Keratinocyte (primary cell): ENCODE results near the gene HOMER3. TPM values are rescaled to one million over a fixed set of nuclear protein-coding genes. Genes with fewer than 3 reads are reported as not detected.

Source experiments
- DNase-seq: peaks from one replicate; pipeline ENCODE4 v3.0.0-alpha.2; 2011; ENCODE audit warnings: low read depth, missing footprints, low spot score
- FAIRE-seq: peaks from 2 replicates; lab custom pipeline; 2011; peaks lifted over from hg19 to GRCh38; lab: Jason Lieb, UNC
- H2AFZ ChIP-seq: 2 replicates; pipeline ENCODE4 v1.6.0; 2012; ENCODE audit warnings: low read length, control low read depth, inconsistent platforms; ENCODE audit not compliant: control insufficient read depth
- H3K27ac ChIP-seq: 2 replicates; pipeline ENCODE4 v1.5.1; 2011; ENCODE audit warnings: low read length; ENCODE audit not compliant: control insufficient read depth, insufficient read depth
- H3K27me3 ChIP-seq: 3 replicates; pipeline ENCODE4 v1.6.0; 2011; ENCODE audit warnings: low read length; ENCODE audit not compliant: control insufficient read depth, insufficient read depth; ENCODE audit errors: extremely low read depth
- H3K36me3 ChIP-seq, 2 experiments: 2 replicates in 1 of 2; 3 replicates in 1 of 2; pipeline ENCODE4 v1.5.1; 2011; ENCODE audit warnings: low read length in 2 of 2, mild to moderate bottlenecking in 1 of 2; ENCODE audit not compliant: control insufficient read depth in 2 of 2, insufficient read depth in 2 of 2; ENCODE audit errors: extremely low read depth in 1 of 2
- H3K4me1 ChIP-seq: 3 replicates; pipeline ENCODE4 v1.5.1; 2011; ENCODE audit warnings: low read length; ENCODE audit not compliant: control insufficient read depth, insufficient read depth; ENCODE audit errors: extremely low read depth
- H3K4me2 ChIP-seq: 3 replicates; pipeline ENCODE4 v1.6.0; 2011; ENCODE audit warnings: low read depth, low read length; ENCODE audit not compliant: control insufficient read depth, insufficient read depth; ENCODE audit errors: extremely low read depth
- H3K4me3 ChIP-seq, 3 experiments: fragments of 200-600 bp in 1 of 3; sonication (generic) in 1 of 3; 2 replicates in 2 of 3; 3 replicates in 1 of 3; pipeline ENCODE4 v1.5.1; 2011 to 2016; ENCODE audit warnings: low read length in 3 of 3, mild to moderate bottlenecking in 3 of 3, control low read depth in 2 of 3, inconsistent platforms in 1 of 3, low read depth in 1 of 3, mixed read lengths in 1 of 3, mixed run types in 1 of 3, moderate library complexity in 1 of 3; ENCODE audit not compliant: control insufficient read depth in 2 of 3, insufficient read depth in 2 of 3; ENCODE audit errors: extremely low read depth in 1 of 3
- H3K79me2 ChIP-seq: 2 replicates; pipeline ENCODE4 v1.6.0; 2012; ENCODE audit warnings: low read length; ENCODE audit not compliant: control insufficient read depth, insufficient read depth
- H3K9ac ChIP-seq: 3 replicates; pipeline ENCODE4 v1.6.0; 2011; ENCODE audit warnings: low read length; ENCODE audit not compliant: control insufficient read depth, insufficient read depth; ENCODE audit errors: extremely low read depth
- H3K9me1 ChIP-seq: 3 replicates; pipeline ENCODE4 v1.6.0; 2011; ENCODE audit warnings: low read length; ENCODE audit not compliant: control insufficient read depth, insufficient read depth; ENCODE audit errors: extremely low read depth
- H3K9me3 ChIP-seq: 2 replicates; pipeline ENCODE4 v1.5.1; 2012; ENCODE audit warnings: low read depth, low read length; ENCODE audit not compliant: control insufficient read depth
- H4K20me1 ChIP-seq: 3 replicates; pipeline ENCODE4 v1.6.0; 2011; ENCODE audit warnings: low read length; ENCODE audit not compliant: control insufficient read depth, insufficient read depth; ENCODE audit errors: extremely low read depth
- EZH2 ChIP-seq: IDR thresholded peaks from one replicate; pipeline ENCODE4 v1.6.1; 2012; ENCODE audit warnings: inconsistent platforms, mild to moderate bottlenecking, low read length, moderate library complexity
- dilution Hi-C: fragments of 300-500 bp; cut with MboI; formaldehyde crosslinking; loops from one replicate; pipeline ENCODE4 v1.7.0; 2020; ENCODE audit warnings: low sequenced_read_pairs; ENCODE audit not compliant: extremely low pct_ligation_motif_present
- polyA plus RNA-seq, 5 experiments: library from polyadenylated mRNA; depleted of rRNA in 3 of 5; stranded (reverse) in 3 of 5; stranded (forward) in 1 of 5; unstranded in 1 of 5; fragments of >200 nt; gene quantifications; 1 replicate in 1 of 5; 2 replicates in 3 of 5; 3 replicates in 1 of 5; pipeline versions ENCODE4 v1.2.1 to v1.2.3, GENCODE V29; 2011 to 2012; ENCODE audit warnings: missing spikeins in 2 of 5, low read depth in 1 of 5, low replicate concordance in 1 of 5
- TF ChIP-seq, protein P1 (sequence below), 3 experiments: IDR thresholded peaks in 1 of 3; conservative IDR thresholded peaks in 1 of 3; optimal IDR thresholded peaks in 1 of 3; 2 replicates in 2 of 3; 3 replicates in 1 of 3; pipeline versions ENCODE3 to v1.5.1; 2011; ENCODE audit warnings: low read length in 3 of 3, mild to moderate bottlenecking in 3 of 3, moderate library complexity in 2 of 3, control low read depth in 1 of 3, inconsistent platforms in 1 of 3; ENCODE audit not compliant: insufficient read depth in 2 of 3; ENCODE audit errors: extremely low read depth in 1 of 3

HOMER3 gene
- polyA plus RNA-seq, 1 donor (not counting 4 experiments of a cell fraction or from before 2014, with no cell fraction given), result 119 TPM

DNA sequence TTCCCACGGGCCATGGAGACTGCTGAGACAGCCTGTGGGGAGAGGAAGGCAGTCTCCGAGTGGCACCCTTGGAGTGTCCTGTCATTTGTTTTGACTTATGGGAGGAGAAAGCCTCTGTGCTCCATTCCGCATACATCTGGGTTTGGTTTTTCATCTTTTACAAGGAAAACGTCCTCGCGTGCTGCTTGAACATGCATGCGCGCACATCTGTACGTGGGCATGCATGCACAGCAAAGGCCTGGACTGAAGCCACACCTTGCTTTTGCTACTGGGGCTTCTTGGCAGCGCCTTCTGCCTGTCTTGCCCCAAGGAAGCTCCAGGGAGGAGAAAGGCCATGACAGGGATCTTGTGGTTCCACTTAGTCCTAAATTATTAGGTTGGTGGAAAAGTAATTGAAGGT, 48.3 kb upstream of the HOMER3 start:
- DNase-seq, result no peak
- H3K9me1 ChIP-seq, result no peaks in the 10 kb centered on the region
- H3K4me2 ChIP-seq, result no peak overlapping the region
- no peak overlapping the region for H3K4me3 ChIP-seq
- H3K27ac ChIP-seq, result no peak overlapping the region
- H2AFZ ChIP-seq, result no peak overlapping the region
- H4K20me1 ChIP-seq, result no peaks in the 10 kb centered on the region
- H3K9ac ChIP-seq, result no peak overlapping the region
- dilution Hi-C loops, result no loop called here
- no peaks in the 10 kb centered on the region for H3K9me3 ChIP-seq
- no peaks in the 10 kb centered on the region for H3K79me2 ChIP-seq
- H3K4me1 ChIP-seq, result peaks cover 3% of the 10 kb centered on the region
- H3K36me3 ChIP-seq, result peaks cover 8 to 17% of the 10 kb centered on the region in 2 experiments
- no peaks in the 10 kb centered on the region for H3K27me3 ChIP-seq
- TF ChIP-seq, protein P1, sequence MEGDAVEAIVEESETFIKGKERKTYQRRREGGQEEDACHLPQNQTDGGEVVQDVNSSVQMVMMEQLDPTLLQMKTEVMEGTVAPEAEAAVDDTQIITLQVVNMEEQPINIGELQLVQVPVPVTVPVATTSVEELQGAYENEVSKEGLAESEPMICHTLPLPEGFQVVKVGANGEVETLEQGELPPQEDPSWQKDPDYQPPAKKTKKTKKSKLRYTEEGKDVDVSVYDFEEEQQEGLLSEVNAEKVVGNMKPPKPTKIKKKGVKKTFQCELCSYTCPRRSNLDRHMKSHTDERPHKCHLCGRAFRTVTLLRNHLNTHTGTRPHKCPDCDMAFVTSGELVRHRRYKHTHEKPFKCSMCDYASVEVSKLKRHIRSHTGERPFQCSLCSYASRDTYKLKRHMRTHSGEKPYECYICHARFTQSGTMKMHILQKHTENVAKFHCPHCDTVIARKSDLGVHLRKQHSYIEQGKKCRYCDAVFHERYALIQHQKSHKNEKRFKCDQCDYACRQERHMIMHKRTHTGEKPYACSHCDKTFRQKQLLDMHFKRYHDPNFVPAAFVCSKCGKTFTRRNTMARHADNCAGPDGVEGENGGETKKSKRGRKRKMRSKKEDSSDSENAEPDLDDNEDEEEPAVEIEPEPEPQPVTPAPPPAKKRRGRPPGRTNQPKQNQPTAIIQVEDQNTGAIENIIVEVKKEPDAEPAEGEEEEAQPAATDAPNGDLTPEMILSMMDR (optimal IDR thresholded peaks at IDR 0.05 in 1 of 3, IDR thresholded peaks at IDR 0.05 in 1 of 3, conservative IDR thresholded peaks at IDR 0.05 in 1 of 3; ENCODE audit: extremely low read depth in 1 of 3, insufficient read depth in 2 of 3, low read length in 3 of 3), result no peak
- TF ChIP-seq EZH2, result no peak
- no peak for FAIRE-seq

DNA sequence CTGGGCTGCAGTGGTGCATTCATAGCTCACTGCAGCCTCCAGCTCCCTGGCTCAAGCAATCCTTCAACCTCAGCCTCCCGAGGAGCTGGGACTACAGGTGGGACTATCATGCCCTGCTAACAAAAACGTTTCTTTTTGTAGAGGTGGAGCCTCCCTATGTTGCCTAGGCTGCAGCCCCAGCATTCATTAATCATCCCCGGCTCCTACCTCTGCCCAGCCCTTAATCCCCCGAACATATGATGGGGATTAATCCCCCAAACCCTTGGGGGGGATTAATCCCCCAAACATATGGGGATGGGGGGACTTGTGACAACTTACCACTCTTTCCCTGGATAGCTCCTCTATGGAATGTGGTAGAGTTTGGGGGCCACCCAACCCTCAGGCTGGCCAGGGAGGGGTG, 46.4 kb upstream of the HOMER3 start:
- no peaks in the 10 kb centered on the region for H3K9me1 ChIP-seq
- no peak overlapping the region for H3K9ac ChIP-seq
- H2AFZ ChIP-seq, result no peak overlapping the region
- peaks cover 3% of the 10 kb centered on the region for H3K4me1 ChIP-seq
- no peak for FAIRE-seq
- H4K20me1 ChIP-seq, result no peaks in the 10 kb centered on the region
- no peak overlapping the region for H3K27ac ChIP-seq
- dilution Hi-C loops, result no loop called here
- TF ChIP-seq, protein P1 (optimal IDR thresholded peaks at IDR 0.05 in 1 of 3, IDR thresholded peaks at IDR 0.05 in 1 of 3, conservative IDR thresholded peaks at IDR 0.05 in 1 of 3; ENCODE audit: extremely low read depth in 1 of 3, insufficient read depth in 2 of 3, low read length in 3 of 3), result no peak
- TF ChIP-seq EZH2, result no peak
- H3K4me2 ChIP-seq, result no peak overlapping the region
- peaks cover 0 to 11% of the 10 kb centered on the region in 2 experiments for H3K36me3 ChIP-seq
- H3K9me3 ChIP-seq, result no peaks in the 10 kb centered on the region
- H3K4me3 ChIP-seq, result no peak overlapping the region
- no peak for DNase-seq
- no peaks in the 10 kb centered on the region for H3K79me2 ChIP-seq
- no peaks in the 10 kb centered on the region for H3K27me3 ChIP-seq
